Right lobe of liver (tissue), 4 donors: ENCODE results near the gene PGS1.

Experiments
- POLR2A ChIP-seq: fragments of 450-650 bp; IDR thresholded peaks from one replicate; pipeline ENCODE4 v1.6.1; 2017; ENCODE audit warnings: antibody characterized with exemption, mild to moderate bottlenecking
- TF ChIP-seq, protein P1 (sequence below), 4 donors: fragments of 200-600 bp in 3 of 4; fragments of 450-650 bp in 1 of 4; IDR thresholded peaks; one replicate each; pipeline versions ENCODE4 v1.5.1 to v1.8.0; 2016 to 2022; ENCODE audit warnings: antibody characterized with exemption in 4 of 4, mild to moderate bottlenecking in 2 of 4
- donor health status: DM: no; HTN: no; CAD: no.
- donor health status: DM: no; HTN: no; CAD: no.
- donor health status: DM: no; HTN: yes; CAD: no.

DNA sequence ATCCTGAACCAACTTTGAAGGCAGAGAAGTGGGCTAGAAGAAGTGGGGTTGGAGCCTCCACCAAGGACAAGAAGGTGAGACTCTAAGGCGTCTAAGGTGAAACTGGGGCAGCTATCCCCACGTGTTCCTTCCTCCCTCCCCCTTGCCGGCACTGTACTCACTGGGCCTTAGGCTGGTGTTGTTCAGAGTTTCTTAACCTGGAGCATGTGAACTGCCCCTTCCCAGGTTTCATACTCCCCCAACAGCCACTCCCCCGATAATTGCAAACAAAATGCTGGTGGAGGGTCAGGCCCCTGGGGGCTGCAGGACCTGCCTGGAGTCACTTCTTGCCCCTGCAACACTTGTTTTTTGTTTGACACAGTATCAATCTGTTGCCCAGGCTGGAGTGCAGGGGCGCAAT, 11.3 kb upstream of the PGS1 start:
- TF ChIP-seq, protein P1, sequence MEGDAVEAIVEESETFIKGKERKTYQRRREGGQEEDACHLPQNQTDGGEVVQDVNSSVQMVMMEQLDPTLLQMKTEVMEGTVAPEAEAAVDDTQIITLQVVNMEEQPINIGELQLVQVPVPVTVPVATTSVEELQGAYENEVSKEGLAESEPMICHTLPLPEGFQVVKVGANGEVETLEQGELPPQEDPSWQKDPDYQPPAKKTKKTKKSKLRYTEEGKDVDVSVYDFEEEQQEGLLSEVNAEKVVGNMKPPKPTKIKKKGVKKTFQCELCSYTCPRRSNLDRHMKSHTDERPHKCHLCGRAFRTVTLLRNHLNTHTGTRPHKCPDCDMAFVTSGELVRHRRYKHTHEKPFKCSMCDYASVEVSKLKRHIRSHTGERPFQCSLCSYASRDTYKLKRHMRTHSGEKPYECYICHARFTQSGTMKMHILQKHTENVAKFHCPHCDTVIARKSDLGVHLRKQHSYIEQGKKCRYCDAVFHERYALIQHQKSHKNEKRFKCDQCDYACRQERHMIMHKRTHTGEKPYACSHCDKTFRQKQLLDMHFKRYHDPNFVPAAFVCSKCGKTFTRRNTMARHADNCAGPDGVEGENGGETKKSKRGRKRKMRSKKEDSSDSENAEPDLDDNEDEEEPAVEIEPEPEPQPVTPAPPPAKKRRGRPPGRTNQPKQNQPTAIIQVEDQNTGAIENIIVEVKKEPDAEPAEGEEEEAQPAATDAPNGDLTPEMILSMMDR (IDR thresholded peaks at IDR 0.05): no peak
- no peak for TF ChIP-seq POLR2A
